AG10803 (cell line): ENCODE data around the gene BRD1.

ENCODE experiments used
- DNase-seq: peaks from one replicate; pipeline ENCODE4 v3.0.0; 2010; ENCODE audit warnings: low read depth
- H3K4me3 ChIP-seq: 2 replicates; pipeline ENCODE4 v1.5.1; 2011; ENCODE audit warnings: mild to moderate bottlenecking, low read length, control low read depth
- TF ChIP-seq, protein P1 (sequence below): conservative IDR thresholded peaks from 2 replicates; pipeline ENCODE4 v1.5.1; 2011; ENCODE audit warnings: mild to moderate bottlenecking, low read length, control low read depth, inconsistent platforms

BRD1 gene

DNA sequence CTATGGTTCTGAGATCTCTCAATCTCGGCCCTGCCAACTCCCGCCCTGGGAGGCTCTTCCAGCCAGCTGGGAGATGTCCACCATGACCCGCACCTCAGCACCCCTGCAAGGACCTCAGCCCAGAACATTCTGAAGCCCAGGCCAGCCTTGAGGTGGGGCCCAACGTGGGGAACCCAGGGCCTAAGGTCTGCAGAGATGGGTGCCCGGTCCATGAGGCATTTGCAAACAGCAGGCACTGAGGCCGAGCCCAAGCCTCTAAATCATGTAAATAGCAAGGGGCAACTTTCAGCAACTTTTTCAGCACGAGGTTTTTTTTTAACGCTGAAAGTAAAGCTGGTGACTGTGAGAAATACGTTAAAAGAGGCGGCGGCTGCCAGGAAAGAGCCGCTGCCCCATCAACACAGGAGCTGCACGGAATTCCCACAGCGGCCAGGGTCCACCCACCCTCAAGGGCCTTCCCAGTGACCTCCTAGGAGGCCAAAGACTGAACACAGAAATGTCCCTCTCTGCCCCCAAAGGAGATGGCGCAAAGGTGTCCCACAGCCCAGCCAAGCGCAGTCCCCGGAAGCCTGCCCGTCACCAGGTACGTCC lies 46.9 kb downstream of the BRD1 start:
- no peak for DNase-seq
- no peak overlapping the region for H3K4me3 ChIP-seq
- TF ChIP-seq, protein P1, sequence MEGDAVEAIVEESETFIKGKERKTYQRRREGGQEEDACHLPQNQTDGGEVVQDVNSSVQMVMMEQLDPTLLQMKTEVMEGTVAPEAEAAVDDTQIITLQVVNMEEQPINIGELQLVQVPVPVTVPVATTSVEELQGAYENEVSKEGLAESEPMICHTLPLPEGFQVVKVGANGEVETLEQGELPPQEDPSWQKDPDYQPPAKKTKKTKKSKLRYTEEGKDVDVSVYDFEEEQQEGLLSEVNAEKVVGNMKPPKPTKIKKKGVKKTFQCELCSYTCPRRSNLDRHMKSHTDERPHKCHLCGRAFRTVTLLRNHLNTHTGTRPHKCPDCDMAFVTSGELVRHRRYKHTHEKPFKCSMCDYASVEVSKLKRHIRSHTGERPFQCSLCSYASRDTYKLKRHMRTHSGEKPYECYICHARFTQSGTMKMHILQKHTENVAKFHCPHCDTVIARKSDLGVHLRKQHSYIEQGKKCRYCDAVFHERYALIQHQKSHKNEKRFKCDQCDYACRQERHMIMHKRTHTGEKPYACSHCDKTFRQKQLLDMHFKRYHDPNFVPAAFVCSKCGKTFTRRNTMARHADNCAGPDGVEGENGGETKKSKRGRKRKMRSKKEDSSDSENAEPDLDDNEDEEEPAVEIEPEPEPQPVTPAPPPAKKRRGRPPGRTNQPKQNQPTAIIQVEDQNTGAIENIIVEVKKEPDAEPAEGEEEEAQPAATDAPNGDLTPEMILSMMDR, result no peak

DNA sequence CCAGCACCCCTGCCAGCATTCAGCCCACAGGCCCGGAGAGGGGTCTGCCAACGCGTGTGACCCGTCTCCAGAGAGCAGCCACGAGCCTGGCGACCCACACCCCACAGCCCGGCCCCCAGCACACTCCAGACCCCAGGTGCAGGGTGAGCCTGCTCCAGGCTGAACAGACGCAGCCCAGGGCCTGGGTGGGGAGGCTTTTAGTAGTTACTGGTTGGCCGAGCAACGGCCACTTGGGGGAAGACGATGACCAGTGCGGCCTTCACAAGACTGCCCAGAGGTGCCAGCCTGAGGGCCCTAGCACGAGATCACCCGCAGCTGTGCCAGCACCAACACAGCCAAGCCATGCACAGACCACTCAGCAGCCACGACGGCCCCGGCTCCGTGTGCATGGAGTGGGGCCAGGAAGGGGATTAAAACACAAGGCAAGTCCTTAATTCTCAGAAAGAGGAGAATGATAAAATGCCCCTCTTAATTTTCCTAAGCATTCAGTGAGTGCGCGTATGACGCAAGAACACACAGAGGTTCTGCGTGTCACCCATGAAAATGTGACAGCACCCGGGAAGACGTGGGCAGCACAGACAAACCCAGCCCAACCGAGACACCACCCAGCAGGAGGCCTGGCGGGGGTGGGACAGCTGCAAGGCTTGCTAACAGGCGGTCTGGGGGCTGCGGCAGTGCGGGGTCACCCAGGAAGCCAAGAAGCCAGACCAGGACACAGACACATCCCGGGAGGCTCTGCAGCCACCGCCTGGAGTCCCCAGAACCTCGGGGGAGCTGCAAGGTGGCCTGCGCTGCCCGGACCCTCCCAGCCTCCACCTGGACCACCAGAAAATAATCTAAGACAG lies 47.6 kb downstream of the BRD1 start:
- H3K4me3 ChIP-seq, result no peak overlapping the region
- TF ChIP-seq, protein P1, result no peak
- no peak for DNase-seq

DNA sequence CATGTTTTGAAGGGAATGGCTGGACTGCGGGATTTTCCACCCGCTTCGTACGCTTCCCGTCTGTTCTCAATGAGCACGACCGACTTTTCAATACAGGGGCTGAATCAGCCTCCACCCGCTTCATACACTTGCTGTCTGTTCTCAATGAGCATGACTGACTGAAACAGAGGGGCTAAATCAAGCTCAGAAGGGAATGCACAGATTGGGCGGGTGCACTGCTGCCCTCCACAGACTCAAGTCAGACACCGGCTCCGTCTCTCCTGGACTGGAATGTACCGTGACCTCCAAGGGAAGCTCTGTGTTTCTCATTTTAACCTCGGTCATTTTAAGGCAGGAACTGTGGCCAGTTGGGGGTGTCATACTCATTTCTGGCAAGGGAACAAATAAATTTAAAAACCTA lies 48.5 kb downstream of the BRD1 start:
- DNase-seq, result no peak
- TF ChIP-seq, protein P1, result no peak
- no peak overlapping the region for H3K4me3 ChIP-seq

DNA sequence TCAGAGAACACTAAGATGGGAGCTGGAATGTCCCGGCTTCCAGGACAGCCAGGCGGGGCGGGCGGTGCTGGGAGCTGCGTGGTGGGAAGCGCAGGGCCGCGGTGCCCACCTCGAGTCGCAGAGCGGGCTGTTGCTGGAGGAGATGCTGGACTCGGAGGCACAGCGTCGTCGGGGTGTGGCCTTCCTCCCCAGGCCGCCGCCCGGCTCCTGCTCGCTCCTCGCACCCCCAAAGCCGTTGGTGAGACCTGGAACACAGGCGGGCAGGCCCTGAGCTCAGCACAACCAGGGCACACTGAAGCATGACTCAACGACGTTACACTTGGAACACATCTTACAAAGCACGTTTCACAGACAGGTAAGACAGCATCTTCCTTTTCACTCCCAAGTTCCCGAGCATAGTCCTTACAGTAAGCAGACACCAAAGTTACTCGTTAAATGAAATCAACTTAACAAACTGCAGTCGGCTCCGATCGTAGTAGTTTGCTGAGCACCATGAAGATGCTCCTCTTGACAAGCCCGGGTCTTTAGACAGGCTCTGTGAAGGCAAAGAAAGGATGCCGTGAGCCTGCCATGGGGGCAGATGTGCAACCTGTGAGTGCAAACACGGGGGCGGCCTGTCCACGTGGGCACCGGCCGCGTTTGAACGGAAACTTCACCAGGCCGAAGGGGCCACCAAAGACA lies 50.0 kb downstream of the BRD1 start:
- DNase-seq, result no peak
- TF ChIP-seq, protein P1, result no peak
- no peak overlapping the region for H3K4me3 ChIP-seq

DNA sequence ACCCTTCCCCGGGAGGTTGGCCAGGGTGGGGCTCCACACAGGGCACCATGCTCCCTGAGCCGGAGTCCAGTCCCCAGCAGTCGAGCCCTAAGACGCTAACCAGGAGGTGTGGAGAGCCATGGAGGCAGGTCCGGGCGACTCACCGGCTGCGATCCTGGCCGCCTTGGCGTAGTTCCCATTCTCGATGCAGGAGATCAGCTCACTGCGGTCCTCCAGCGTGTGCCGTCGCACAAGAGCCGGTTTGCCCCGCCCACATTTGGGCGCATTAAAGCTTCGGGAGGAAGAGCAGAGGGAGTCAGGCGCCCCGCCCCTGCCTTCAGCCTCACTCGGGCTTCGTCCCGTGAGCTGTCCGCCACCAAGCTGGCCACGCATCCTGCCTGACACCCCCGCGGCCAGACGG lies 50.8 kb downstream of the BRD1 start:
- no peak overlapping the region for H3K4me3 ChIP-seq
- TF ChIP-seq, protein P1, result no peak
- no peak for DNase-seq

DNA sequence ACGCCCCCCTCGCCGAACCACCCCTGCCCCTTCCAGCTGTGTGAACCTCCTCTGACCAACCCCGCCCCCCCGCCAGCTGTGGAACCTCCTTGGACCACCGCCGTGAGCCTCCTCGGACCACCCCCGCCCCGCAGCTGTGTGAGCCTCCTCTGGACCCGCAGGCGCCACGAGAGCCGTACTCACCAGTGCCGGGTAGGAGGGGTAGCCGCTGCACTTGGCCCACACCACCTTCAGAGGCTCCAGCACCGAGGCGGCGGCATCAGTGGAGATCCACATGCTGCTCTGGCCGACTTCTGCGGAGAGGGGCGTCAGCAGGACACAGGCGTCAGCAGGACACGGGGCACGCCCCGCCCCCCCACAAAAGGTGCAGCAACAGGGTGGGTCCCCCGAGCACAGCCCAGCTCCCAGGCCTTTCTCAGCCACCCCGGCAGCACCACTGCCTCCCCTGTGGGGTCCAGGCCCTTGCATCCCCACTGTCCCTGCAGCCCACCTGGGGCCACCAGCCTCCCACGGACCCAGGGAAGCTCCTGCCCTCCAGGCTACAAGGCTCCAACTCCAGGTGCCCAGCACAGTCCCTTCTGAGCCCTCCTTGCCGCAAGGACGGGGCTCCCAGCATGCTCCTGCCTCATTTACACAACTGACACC lies 51.7 kb downstream of the BRD1 start:
- no peak overlapping the region for H3K4me3 ChIP-seq
- TF ChIP-seq, protein P1, result no peak
- DNase-seq, result no peak
